ENCODE data around the gene SLCO4A1.

GRCh38 chr20:62598761-62599194 is 43.5 kb upstream of the SLCO4A1 start:
- TF ChIP-seq EZH2 (IDR thresholded peaks at IDR 0.05; ENCODE audit: low read length), result no peak
- TF ChIP-seq CTCF (optimal IDR thresholded peaks at IDR 0.05 in 1 of 3, IDR thresholded peaks at IDR 0.05 in 1 of 3, conservative IDR thresholded peaks at IDR 0.05 in 1 of 3; ENCODE audit: extremely low read depth in 1 of 3, insufficient read depth in 2 of 3, low read length in 3 of 3), result no peak
